H1 (cell line): ENCODE measurements around the gene STAT1. TPM values are rescaled to one million over a fixed set of nuclear protein-coding genes. Genes with fewer than 3 reads are reported as not detected.

ENCODE experiments used
- CTCF ChIA-PET: fragments of 300-600 bp; sonication (Branson Sonifier 250); formaldehyde crosslinking; loops from one replicate; lab custom pipeline; 2021; ENCODE audit not compliant: partially characterized antibody; lab: Charles Lee
- POLR2A ChIA-PET: fragments of 300-600 bp; sonication (Branson Sonifier 250); formaldehyde crosslinking; loops from one replicate; lab custom pipeline; 2021; ENCODE audit warnings: inconsistent platforms; ENCODE audit not compliant: partially characterized antibody; lab: Charles Lee
- DNase-seq, 2 experiments: peaks; one replicate each; pipeline versions ENCODE4 v3.0.0 to v3.0.0-alpha.2; 2010 to 2022; ENCODE audit warnings: low spot score in 2 of 2, low read depth in 1 of 2, mixed read lengths in 1 of 2
- FAIRE-seq: peaks from 2 replicates; lab custom pipeline; 2011; peaks lifted over from hg19 to GRCh38; lab: Jason Lieb, UNC
- H2AFZ ChIP-seq: 2 replicates; pipeline ENCODE4 v1.8.1; 2012; ENCODE audit warnings: low read length, inconsistent platforms
- H2AK5ac ChIP-seq: 2 replicates; pipeline ENCODE4 v1.6.1; 2013; ENCODE audit warnings: low read depth, low read length
- H2BK120ac ChIP-seq: replicated peaks from 2 replicates; pipeline ENCODE3; 2013; ENCODE audit warnings: low read depth, low read length, inconsistent platforms
- H2BK12ac ChIP-seq: 2 replicates; pipeline ENCODE4 v1.6.1; 2013; ENCODE audit warnings: low read depth, low read length
- H2BK15ac ChIP-seq: 2 replicates; pipeline ENCODE4 v1.6.1; 2013; ENCODE audit warnings: low read length
- H2BK20ac ChIP-seq: 2 replicates; pipeline ENCODE4 v1.6.1; 2013; ENCODE audit warnings: low read length
- H2BK5ac ChIP-seq: 2 replicates; pipeline ENCODE4 v1.6.1; 2013; ENCODE audit warnings: low read depth, low read length
- H3K14ac ChIP-seq: 2 replicates; pipeline ENCODE4 v1.6.1; 2013; ENCODE audit warnings: inconsistent platforms; ENCODE audit not compliant: insufficient read length
- H3K18ac ChIP-seq: 2 replicates; pipeline ENCODE4 v1.6.1; 2013; ENCODE audit warnings: low read length; ENCODE audit errors: extremely low read depth
- H3K23ac ChIP-seq: 2 replicates; pipeline ENCODE4 v1.6.1; 2013; ENCODE audit warnings: inconsistent platforms; ENCODE audit not compliant: insufficient read length
- H3K23me2 ChIP-seq: 2 replicates; pipeline ENCODE4 v1.6.1; 2013; ENCODE audit warnings: low read depth, low read length
- H3K27ac ChIP-seq: 2 replicates; pipeline ENCODE4 v1.6.1; 2011; ENCODE audit warnings: low read depth, low read length, inconsistent platforms
- H3K27me3 ChIP-seq, 4 experiments: replicated peaks in 1 of 4; 1 replicate in 1 of 4; 2 replicates in 3 of 4; pipeline versions ENCODE4 v1.6.1 to v1.8.1; 2011 to 2013; ENCODE audit warnings: low read length in 3 of 4, mild to moderate bottlenecking in 3 of 4, inconsistent platforms in 2 of 4, mixed read lengths in 2 of 4, moderate library complexity in 1 of 4; ENCODE audit not compliant: control insufficient read depth in 3 of 4, insufficient read depth in 3 of 4; ENCODE audit errors: extremely low read depth in 1 of 4
- H3K36me3 ChIP-seq, 4 experiments: 2 replicates each; pipeline versions ENCODE4 v1.6.1 to v1.8.1; 2011 to 2013; ENCODE audit warnings: mild to moderate bottlenecking in 4 of 4, low read length in 3 of 4, moderate library complexity in 2 of 4, control low read depth in 1 of 4, inconsistent platforms in 1 of 4; ENCODE audit not compliant: insufficient read depth in 4 of 4, control insufficient read depth in 2 of 4
- H3K4ac ChIP-seq: replicated peaks from 2 replicates; pipeline ENCODE3; 2013; ENCODE audit warnings: low read length, low read depth, mixed read lengths, inconsistent platforms; ENCODE audit not compliant: insufficient read length
- H3K4me1 ChIP-seq, 4 experiments: replicated peaks in 1 of 4; 1 replicate in 1 of 4; 2 replicates in 3 of 4; pipeline versions ENCODE4 v1.6.1 to v1.8.1; 2011 to 2013; ENCODE audit warnings: low read length in 3 of 4, inconsistent platforms in 2 of 4, mixed read lengths in 1 of 4; ENCODE audit not compliant: insufficient read depth in 4 of 4, control insufficient read depth in 3 of 4
- H3K4me2 ChIP-seq, 2 experiments: 2 replicates each; pipeline versions ENCODE4 v1.6.1 to v1.8.1; 2011 to 2013; ENCODE audit warnings: low read depth in 2 of 2, low read length in 2 of 2, control low read depth in 1 of 2, inconsistent platforms in 1 of 2, mild to moderate bottlenecking in 1 of 2; ENCODE audit not compliant: insufficient read depth in 1 of 2
- H3K4me3 ChIP-seq, 4 experiments: fragments of 200-600, 300-600 bp in 1 of 4; sonication (generic), shearing (Covaris generic), sonication (Bioruptor Twin) in 1 of 4; 2 replicates each; pipeline versions ENCODE4 v1.5.1 to v1.8.1; 2011 to 2016; ENCODE audit warnings: low read length in 4 of 4, low read depth in 3 of 4, control low read depth in 2 of 4, inconsistent platforms in 2 of 4, mild to moderate bottlenecking in 2 of 4, mixed read lengths in 1 of 4, moderate library complexity in 1 of 4; ENCODE audit not compliant: insufficient read depth in 2 of 4; ENCODE audit errors: extremely low read depth in 1 of 4
- H3K56ac ChIP-seq: replicated peaks from 2 replicates; pipeline ENCODE3; 2013; ENCODE audit warnings: low read depth, mild to moderate bottlenecking, mixed read lengths, low read length, inconsistent platforms; ENCODE audit not compliant: insufficient read length
- H3K79me1 ChIP-seq: 2 replicates; pipeline ENCODE4 v1.6.1; 2013; ENCODE audit warnings: low read depth, low read length, control low read depth
- H3K79me2 ChIP-seq, 2 experiments: 2 replicates each; pipeline versions ENCODE4 v1.6.1 to v1.8.1; 2012 to 2013; ENCODE audit warnings: low read length in 2 of 2, mild to moderate bottlenecking in 2 of 2, inconsistent platforms in 1 of 2; ENCODE audit not compliant: insufficient read depth in 2 of 2, control insufficient read depth in 1 of 2
- H3K9ac ChIP-seq, 4 experiments: replicated peaks in 1 of 4; 1 replicate in 1 of 4; 2 replicates in 3 of 4; pipeline versions ENCODE4 v1.6.1 to v1.8.1; 2011 to 2013; ENCODE audit warnings: low read depth in 3 of 4, low read length in 3 of 4, control low read depth in 2 of 4, mild to moderate bottlenecking in 2 of 4, moderate library complexity in 2 of 4, inconsistent platforms in 1 of 4; ENCODE audit errors: extremely low read depth in 1 of 4
- H3K9me3 ChIP-seq, 2 experiments: 2 replicates each; pipeline versions ENCODE4 v1.6.1 to v1.8.1; 2012 to 2013; ENCODE audit warnings: mild to moderate bottlenecking in 2 of 2, moderate library complexity in 2 of 2, control low read depth in 1 of 2, inconsistent platforms in 1 of 2, low read depth in 1 of 2, low read length in 1 of 2, mixed read lengths in 1 of 2; ENCODE audit not compliant: insufficient read depth in 2 of 2
- H4K20me1 ChIP-seq, 2 experiments: replicated peaks in 1 of 2; 2 replicates each; pipeline versions ENCODE3 to v1.8.1; 2011 to 2013; ENCODE audit warnings: inconsistent platforms in 2 of 2, low read length in 2 of 2, mild to moderate bottlenecking in 1 of 2; ENCODE audit not compliant: insufficient read depth in 2 of 2, control insufficient read depth in 1 of 2
- H4K5ac ChIP-seq: 2 replicates; pipeline ENCODE4 v1.6.1; 2013; ENCODE audit warnings: low read length, low read depth, mixed read lengths, inconsistent platforms; ENCODE audit not compliant: insufficient read length
- H4K8ac ChIP-seq: 2 replicates; pipeline ENCODE4 v1.8.0; 2013; ENCODE audit warnings: mild to moderate bottlenecking, moderate library complexity, low read length, inconsistent platforms; ENCODE audit not compliant: insufficient read depth; ENCODE audit errors: extremely low read depth
- H4K91ac ChIP-seq: replicated peaks from 2 replicates; pipeline ENCODE3; 2013; ENCODE audit warnings: low read length, mixed read lengths, inconsistent platforms; ENCODE audit not compliant: insufficient read length
- CEBPB ChIP-seq: IDR thresholded peaks from 2 replicates; pipeline ENCODE4 v1.6.1; 2012; ENCODE audit warnings: low read depth, low read length
- CTBP2 ChIP-seq: IDR thresholded peaks from 2 replicates; pipeline ENCODE4 v1.7.0; 2011; ENCODE audit warnings: borderline replicate concordance, mild to moderate bottlenecking, moderate library complexity, mixed read lengths, low read length; ENCODE audit not compliant: insufficient read depth, insufficient read length
- FOSL1 ChIP-seq: IDR thresholded peaks from 2 replicates; pipeline ENCODE4 v1.6.1; 2011; ENCODE audit warnings: mild to moderate bottlenecking, low read depth, low read length, moderate library complexity; ENCODE audit not compliant: insufficient read depth
- HDAC2 ChIP-seq, 2 experiments: fragments of 300-600 bp in 1 of 2; sonication (generic) in 1 of 2; IDR thresholded peaks; 2 replicates each; pipeline ENCODE4 v1.6.1; 2011 to 2012; ENCODE audit warnings: low read depth in 2 of 2, low read length in 2 of 2, mild to moderate bottlenecking in 2 of 2, moderate library complexity in 2 of 2, borderline replicate concordance in 1 of 2, inconsistent platforms in 1 of 2
- NANOG ChIP-seq: IDR thresholded peaks from 2 replicates; pipeline ENCODE4 v1.6.1; 2011; ENCODE audit warnings: low read length, low read depth, mild to moderate bottlenecking, inconsistent platforms; ENCODE audit not compliant: insufficient read depth, poor library complexity, severe bottlenecking
- RBBP5 ChIP-seq: IDR thresholded peaks from 2 replicates; pipeline ENCODE4 v1.7.1; 2012; ENCODE audit warnings: low read depth, mild to moderate bottlenecking, inconsistent platforms, low read length, moderate library complexity, borderline replicate concordance
- RNF2 ChIP-seq: fragments of 200-900, 300-1000 bp; sonication (generic); IDR thresholded peaks from 2 replicates; pipeline ENCODE4 v1.7.1; 2016; ENCODE audit warnings: borderline replicate concordance, low read depth, mild to moderate bottlenecking, antibody characterized with exemption, low read length; ENCODE audit not compliant: poor library complexity, severe bottlenecking; ENCODE audit errors: missing control alignments
- SAP30 ChIP-seq: fragments of 300-600 bp; sonication (generic); IDR thresholded peaks from 2 replicates; pipeline ENCODE4 v1.7.1; 2012; ENCODE audit warnings: low read length, moderate library complexity, mild to moderate bottlenecking, inconsistent platforms; ENCODE audit not compliant: insufficient read depth, insufficient replicate concordance
- SRF ChIP-seq: IDR thresholded peaks from 2 replicates; pipeline ENCODE4 v1.6.1; 2011; ENCODE audit warnings: mild to moderate bottlenecking, low read depth, low read length, moderate library complexity
- TEAD4 ChIP-seq: IDR thresholded peaks from 2 replicates; pipeline ENCODE4 v1.6.1; 2012; ENCODE audit warnings: low read depth, low read length, inconsistent platforms, mixed read lengths
- ZNF274 ChIP-seq: IDR thresholded peaks from 2 replicates; pipeline ENCODE4 v1.7.0; 2012; ENCODE audit warnings: low read length, borderline replicate concordance; ENCODE audit errors: extremely low read depth
- WGBS, 2 experiments: shearing (Covaris generic) in 1 of 2; methylation state at CpG; one replicate each; pipeline versions ENCODE4 v1.1.6 to v1.1.7; 2013 to 2015; ENCODE audit warnings: low lambda C conversion rate in 2 of 2, mixed read lengths in 2 of 2, inconsistent platforms in 1 of 2, low coverage in 1 of 2, missing lambda C conversion rate in 1 of 2; ENCODE audit not compliant: insufficient replicate concordance in 2 of 2, insufficient coverage in 1 of 2, insufficient read length in 1 of 2; ENCODE audit errors: extremely low coverage in 1 of 2, missing lambda C conversion rate in 1 of 2; 5-methylcytosine and 5-hydroxymethylcytosine counted together
- polyA plus RNA-seq, 7 experiments: library from polyadenylated mRNA; depleted of rRNA in 3 of 7; stranded (reverse) in 5 of 7; unstranded in 2 of 7; fragments of >200 nt in 5 of 7; fragments of 200-250 nt in 2 of 7; gene quantifications; 1 replicate in 5 of 7; 2 replicates in 1 of 7; 4 replicates in 1 of 7; pipeline versions ENCODE4 v1.2.1 to v1.2.3, GENCODE V29; 2011 to 2013; ENCODE audit warnings: missing spikeins in 2 of 7, mixed read lengths in 2 of 7
- total RNA-seq: library from RNA; stranded (reverse); fragmentation: NEBNext Ultra II Directional; extraction: Animal tissue kit (Norgen Biotek cat#: 25700); gene quantifications from 2 replicates; pipeline ENCODE4 v1.2.1, GENCODE V29; 2021

Gene STAT1
- total and polyA plus RNA-seq, 2 of the 8 experiments (the other 6 are each of a cell fraction or from before 2014, with no cell fraction given): 20.3 to 43.0 TPM

DNA sequence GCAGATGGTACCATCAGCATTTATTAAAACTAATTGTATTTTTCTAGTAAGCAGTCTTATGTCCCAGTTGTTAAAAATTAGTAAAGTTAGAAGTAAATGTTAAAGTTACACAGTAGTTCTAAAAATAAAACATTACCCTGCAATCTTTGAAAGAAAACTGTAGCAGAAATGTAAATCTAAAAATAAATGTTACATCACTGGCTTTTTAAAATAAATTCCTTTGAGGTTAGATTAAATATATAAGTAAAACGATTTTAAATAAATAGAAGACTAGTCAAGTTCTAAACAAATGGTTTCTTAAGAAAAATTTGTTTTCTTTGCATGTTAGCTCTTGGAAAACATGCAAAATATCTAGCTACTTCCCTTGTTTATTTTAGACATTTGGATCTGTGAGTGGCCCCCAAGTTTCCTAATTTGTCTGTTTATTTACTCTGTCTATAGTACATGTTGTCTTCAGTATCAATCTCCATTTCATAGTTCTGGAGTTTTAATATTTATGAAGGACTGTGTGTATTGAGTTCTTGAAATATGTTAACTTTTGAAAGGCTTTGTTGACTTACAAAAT is 75.1 kb downstream of the STAT1 start:
- peaks cover 0 to 2% (median 0%) of the 10 kb centered on the region in 4 experiments; a peak in 2 of 7 replicates for H3K4me1 ChIP-seq
- WGBS, 2 experiments: 76% methylated on average over 1 of the region's 1 CpG; no CpG with 5 or more reads in 1 of the 2 experiments
- no peak for DNase-seq

More for the DNA sequence above, 75.1 kb downstream of the STAT1 start:
- Histone ChIP-seq H3K14ac (no peak overlapping the region), H3K27ac (no peak overlapping the region), H3K4me3 (peak overlapping the region in 1 of 4 experiments; percentile 23; a peak in 1 of 8 replicates), H3K4me2 (no peak overlapping the region; a peak in 1 of 4 replicates), H4K5ac (peak overlapping the region; percentile 85), H2BK5ac (no peak overlapping the region), H4K20me1 (no peaks in the 10 kb centered on the region), H3K9me3 (no peaks in the 10 kb centered on the region), H2BK120ac (no peak overlapping the region), H3K36me3 (no peaks in the 10 kb centered on the region; a peak in 1 of 8 replicates), H3K79me1 (no peaks in the 10 kb centered on the region), H3K56ac (no peak overlapping the region), H3K4ac (no peak overlapping the region), H3K23me2 (no peaks in the 10 kb centered on the region; the same call in 1 of the 2 replicates), H3K79me2 (no peaks in the 10 kb centered on the region), H3K27me3 (no peaks in the 10 kb centered on the region), H2BK12ac (no peak overlapping the region), H2BK15ac (no peak overlapping the region), H4K8ac (no peak overlapping the region), H2AFZ (no peak overlapping the region), H4K91ac (no peak overlapping the region), H3K18ac (no peak overlapping the region), H3K9ac (no peak overlapping the region), H2AK5ac (no peak overlapping the region), H2BK20ac (no peak overlapping the region), H3K23ac (no peak overlapping the region)
- TF ChIP-seq RBBP5 (no peak), CEBPB (no peak), FOSL1 (no peak), TEAD4 (no peak), CTBP2 (no peak), SAP30 (no peak), NANOG (no peak), SRF (no peak), RNF2 (no peak), ZNF274 (no peak), HDAC2 (IDR thresholded peaks at IDR 0.05; ENCODE audit: borderline replicate concordance in 1 of 2, low read depth in 2 of 2, low read length in 2 of 2) (no peak)
- CTCF ChIA-PET: no interaction called here
- no peak for FAIRE-seq
- POLR2A ChIA-PET: no interaction called here
